GM11168 (cell line): ENCODE data around the gene IL22RA1.

Source experiments
- in situ Hi-C: fragments of 300-500 bp; cut with MboI; formaldehyde crosslinking; loops from one replicate; pipeline ENCODE4 v1.12.0; 2022; ENCODE audit warnings: low sequenced_read_pairs; ENCODE audit not compliant: unreplicated experiment

IL22RA1 gene

GRCh38 chr1:24140741-24141181 is 2.2 kb downstream of the IL22RA1 start:
- in situ Hi-C loops = no loop called here

GRCh38 chr1:24139841-24140425 is 3.0 kb downstream of the IL22RA1 start:
- in situ Hi-C loops = no loop called here

DNA sequence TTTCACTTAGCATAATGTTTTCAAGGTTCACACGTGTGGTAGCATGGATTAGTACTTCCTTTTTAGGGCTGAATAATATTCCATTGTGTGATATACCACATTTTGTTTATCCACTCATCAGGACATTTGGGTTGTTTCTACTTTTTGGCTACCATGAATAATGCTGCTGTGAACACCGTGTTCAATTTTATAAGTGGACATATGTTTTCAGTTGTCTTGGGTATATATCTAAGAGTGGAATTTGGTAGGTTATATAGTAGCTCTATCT is 3.8 kb downstream of the IL22RA1 start:
- in situ Hi-C loops = no loop called here

GRCh38 chr1:24138476-24139221 is 4.3 kb downstream of the IL22RA1 start:
- in situ Hi-C loops = no loop called here

GRCh38 chr1:24136956-24137539 is 5.9 kb downstream of the IL22RA1 start:
- in situ Hi-C loops = no loop called here

DNA sequence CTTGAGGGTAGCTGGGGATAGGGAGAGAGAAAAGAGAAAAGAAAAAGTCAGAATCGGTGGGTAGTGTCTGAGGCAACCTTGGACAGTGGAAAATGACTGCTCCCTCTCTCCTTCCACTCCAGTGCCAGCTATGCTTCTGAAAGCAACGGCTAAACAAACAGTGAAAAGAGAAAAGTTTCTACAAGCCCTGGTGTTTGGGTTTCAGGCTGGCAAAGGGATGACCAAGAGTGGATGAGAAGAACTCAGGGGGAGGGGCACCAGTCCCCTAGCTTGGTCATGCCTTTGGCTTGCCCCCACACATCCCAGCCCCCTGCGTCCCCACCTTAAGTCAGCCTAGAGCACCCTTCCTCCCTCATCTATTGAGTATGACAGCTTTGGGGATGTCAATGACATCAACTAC is 8.6 kb downstream of the IL22RA1 start:
- in situ Hi-C loops = no loop called here

DNA sequence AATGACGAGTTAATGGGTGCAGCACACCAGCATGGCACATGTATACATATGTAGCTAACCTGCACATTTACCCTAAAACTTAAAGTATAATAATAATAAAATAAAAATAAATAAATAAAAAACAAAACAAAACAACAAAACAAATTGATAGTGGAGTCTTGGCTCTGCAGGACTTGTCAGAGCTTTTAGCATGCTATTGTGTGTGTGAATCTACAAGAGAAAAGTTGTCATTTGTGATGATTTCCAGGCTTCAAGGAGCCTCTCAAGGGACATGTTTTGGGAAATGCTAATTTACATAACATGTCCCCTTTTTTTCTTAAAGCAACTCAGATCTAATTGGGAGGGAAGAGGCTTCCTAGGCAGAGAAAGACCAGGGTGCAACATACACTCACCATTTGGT is 9.1 kb downstream of the IL22RA1 start:
- in situ Hi-C loops = no loop called here

GRCh38 chr1:24130385-24130784 is 12.6 kb downstream of the IL22RA1 start:
- in situ Hi-C loops = no loop called here

GRCh38 chr1:24127801-24128363 is 15.1 kb downstream of the IL22RA1 start:
- in situ Hi-C loops = no loop called here

DNA sequence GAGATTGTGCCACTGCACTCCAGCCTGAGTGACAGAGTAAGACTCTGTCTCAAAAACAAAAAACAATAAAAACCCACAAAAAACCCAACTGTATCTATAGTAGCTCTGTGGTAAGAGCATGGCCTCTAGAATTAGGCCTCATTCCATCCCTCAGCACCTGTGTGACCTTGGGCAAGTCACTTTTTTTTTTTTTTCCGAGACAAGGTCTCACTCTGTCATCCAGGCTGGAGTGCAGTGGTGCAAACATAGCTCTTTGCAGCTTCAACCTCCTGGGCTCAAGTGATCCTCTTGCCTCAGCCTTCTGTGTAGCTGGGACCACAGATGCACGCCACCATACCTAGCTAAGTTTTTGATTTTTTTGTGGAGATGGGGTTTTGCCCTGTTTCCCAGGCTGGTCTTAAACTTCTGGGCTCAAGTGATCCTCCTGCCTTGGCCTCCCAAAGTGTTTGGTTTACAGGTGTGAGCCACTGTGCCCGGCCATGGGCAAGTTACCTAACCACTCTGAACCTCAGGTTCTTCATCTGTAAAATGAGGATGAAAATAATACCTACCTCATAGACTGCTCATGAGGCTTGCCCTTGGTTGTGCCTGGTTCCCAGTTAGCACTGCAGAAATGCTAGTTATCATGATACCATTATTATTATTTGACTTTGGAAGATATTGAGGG is 15.7 kb downstream of the IL22RA1 start:
- in situ Hi-C loops = no loop called here

DNA sequence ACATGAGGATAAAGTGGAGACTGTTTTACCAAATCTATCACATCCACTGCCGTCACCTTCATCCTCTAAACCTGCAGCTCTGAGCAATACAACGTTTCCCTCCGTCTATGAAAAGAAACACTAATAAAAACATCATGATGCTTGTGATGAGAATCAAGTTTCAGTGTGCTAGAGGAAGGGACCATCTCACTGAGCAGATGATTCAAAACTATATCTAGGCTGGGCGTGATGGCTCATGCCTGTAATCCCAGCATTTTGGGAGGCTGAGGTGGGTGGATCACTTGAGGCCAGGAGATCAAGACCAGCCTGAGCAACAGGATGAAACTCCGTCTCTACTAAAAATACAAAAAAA is 16.3 kb downstream of the IL22RA1 start:
- in situ Hi-C loops = no loop called here

DNA sequence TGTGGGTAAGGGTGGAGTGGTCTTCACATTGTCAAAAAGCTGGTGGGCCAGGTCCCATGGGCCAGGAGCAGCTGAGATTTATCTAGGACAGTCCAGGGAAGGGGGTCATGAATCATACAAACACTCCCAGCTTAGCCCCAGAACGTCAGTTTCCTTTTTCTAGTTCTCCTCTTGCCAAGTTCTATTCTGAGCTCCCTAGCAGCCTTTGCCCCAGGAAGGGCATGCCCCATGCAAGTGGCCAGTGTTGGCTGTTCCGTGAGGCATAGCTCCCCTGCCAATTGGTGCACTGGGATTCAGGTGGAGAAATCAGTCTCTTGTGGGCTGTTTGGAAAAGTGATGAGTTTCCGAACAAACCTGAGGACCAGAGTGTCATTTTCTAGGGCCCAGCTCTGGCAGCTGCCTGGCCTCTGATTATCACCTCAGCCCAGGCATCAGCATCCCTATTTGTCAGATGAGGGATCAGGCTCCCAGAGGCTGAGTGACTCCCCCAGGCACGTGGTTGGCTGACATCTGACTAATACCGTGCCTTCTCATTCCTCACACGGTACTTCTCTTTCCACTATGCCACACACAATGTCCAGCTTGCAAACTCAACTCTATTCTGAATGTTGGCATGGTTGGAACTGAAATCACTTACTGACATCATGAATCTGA is 16.8 kb downstream of the IL22RA1 start:
- in situ Hi-C loops = no loop called here

GRCh38 chr1:24125456-24125855 is 17.5 kb downstream of the IL22RA1 start:
- in situ Hi-C loops = no loop called here

GRCh38 chr1:24124980-24125379 is 18.0 kb downstream of the IL22RA1 start:
- in situ Hi-C loops = no loop called here

- in situ Hi-C loops = no loop called here
Measured at GRCh38 chr1:24123611-24124010, 19.3 kb downstream of the IL22RA1 start.

DNA sequence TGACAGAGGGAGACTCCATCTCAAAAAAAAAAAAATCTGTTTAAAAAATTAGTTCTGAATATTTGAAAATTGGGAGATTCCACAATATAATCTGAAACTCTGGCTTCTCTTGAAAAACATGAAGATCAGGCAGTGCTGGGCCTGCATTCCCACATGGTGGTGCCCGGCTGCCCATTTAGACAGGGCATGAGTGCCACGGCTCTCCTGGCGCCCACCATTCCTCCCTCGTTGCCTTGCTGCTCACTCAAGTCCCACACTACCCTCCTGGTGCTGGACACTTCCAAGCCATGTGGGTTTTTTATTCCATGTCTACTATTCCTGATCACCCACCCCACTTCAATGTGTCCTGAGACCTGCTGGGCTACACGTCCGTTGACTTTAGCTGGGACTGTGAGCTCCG is 20.2 kb downstream of the IL22RA1 start:
- in situ Hi-C loops = no loop called here

GRCh38 chr1:24121406-24121805 is 21.5 kb downstream of the IL22RA1 start:
- in situ Hi-C loops = no loop called here

DNA sequence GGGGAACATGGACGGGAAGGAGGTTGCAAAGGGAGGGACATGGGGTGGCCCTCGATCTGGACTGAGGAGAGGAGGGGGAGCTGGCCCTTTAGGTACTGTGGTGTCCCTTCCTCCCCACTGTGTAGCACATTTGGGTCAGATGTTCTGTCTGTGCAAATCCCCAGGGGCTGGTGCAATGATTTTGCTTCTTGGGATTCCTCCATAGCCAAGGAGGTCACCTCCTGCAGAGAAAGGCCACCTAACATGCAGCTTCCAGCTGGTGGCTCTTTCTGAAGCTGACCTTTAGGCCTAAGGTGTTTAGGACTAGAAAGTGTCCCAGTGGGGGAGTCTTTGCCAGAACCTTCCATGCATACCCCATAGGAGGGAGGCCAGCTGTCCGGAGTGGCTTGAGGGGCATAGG is 22.0 kb downstream of the IL22RA1 start:
- in situ Hi-C loops = no loop called here

DNA sequence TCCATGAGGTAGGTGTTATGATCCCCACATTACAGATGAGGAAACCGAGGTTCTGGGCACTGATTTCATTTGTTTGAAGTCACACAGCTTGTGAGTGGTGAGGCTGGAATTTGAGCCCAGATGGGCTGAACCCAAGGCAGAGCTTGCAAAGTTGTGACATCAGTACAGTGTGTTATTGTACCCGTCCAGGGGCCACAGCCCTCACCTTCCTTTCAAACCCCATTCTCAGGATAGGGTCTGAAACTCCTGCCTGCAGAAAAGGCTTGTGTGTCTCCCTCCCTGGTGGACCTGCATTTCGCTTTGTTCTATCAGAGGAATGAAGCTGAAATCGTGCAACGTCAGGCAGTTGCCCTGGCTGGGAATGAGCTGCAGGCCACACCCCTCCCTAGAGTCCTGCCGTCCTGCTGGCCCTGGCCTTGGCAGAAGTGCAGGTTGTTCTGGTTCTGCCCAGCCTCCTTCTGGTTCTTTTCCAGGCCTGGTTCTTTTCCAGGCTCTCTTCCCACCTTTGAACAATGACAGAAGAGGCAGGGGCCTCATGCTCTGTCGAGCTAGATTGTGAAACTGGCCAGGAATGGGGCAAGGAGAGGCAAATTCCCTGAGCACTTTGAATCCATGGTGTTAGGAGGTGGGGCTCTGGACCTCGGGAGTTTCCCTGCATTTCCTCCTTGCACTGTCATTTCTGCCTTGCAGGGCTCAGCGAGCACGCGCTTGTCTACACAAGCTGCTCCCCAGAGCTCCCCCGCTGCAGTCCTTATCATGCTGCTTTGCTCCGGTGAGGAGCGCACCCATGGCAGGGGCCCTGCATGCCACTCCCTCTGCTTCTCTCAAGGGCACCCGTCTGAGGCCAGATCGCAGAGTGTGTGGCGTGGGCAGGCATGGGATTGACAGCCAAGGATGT is 22.8 kb downstream of the IL22RA1 start:
- in situ Hi-C loops = no loop called here

- in situ Hi-C loops = no loop called here
Measured at GRCh38 chr1:24119489-24119858, 23.5 kb downstream of the IL22RA1 start.
